Urinary bladder (tissue), 4 donors: Measurements from ENCODE around the gene TOP2A. TPM values are rescaled to one million over a fixed set of nuclear protein-coding genes. Genes with fewer than 3 reads are reported as not detected.

Experiments
- DNase-seq: peaks from one replicate; pipeline ENCODE4 v3.0.0-alpha.2; 2015; ENCODE audit errors: extremely low spot score
- H3K27ac ChIP-seq: one replicate; pipeline ENCODE4 v1.5.1; 2013; ENCODE audit warnings: low read depth, mild to moderate bottlenecking, moderate library complexity
- H3K36me3 ChIP-seq: one replicate; pipeline ENCODE4 v1.6.1; 2013; ENCODE audit warnings: mild to moderate bottlenecking, moderate library complexity; ENCODE audit not compliant: insufficient read depth
- H3K4me1 ChIP-seq: one replicate; pipeline ENCODE4 v1.6.1; 2013; ENCODE audit warnings: mild to moderate bottlenecking, moderate library complexity; ENCODE audit not compliant: insufficient read depth
- H3K4me3 ChIP-seq: one replicate; pipeline ENCODE4 v1.5.1; 2013; ENCODE audit warnings: low read depth, low read length
- WGBS: extraction: QIAGEN DNeasy Blood & Tissue Kit; methylation state at CpG from one replicate; pipeline ENCODE4 v1.1.7; 2013; 5-methylcytosine and 5-hydroxymethylcytosine counted together
- polyA plus RNA-seq: library from polyadenylated mRNA; stranded (reverse); fragments of 200-250 nt; gene quantifications from one replicate; pipeline ENCODE4 v1.2.3, GENCODE V29; 2013
- total RNA-seq: library from RNA; depleted of rRNA; stranded (reverse); fragments of >200 nt; gene quantifications from one replicate; pipeline ENCODE4 v1.2.3, GENCODE V29; 2014
- donor health status: healthy with polysubstance abuse.
- donor health status: healthy.

The TOP2A gene
- total and polyA plus RNA-seq, 2 donors = 1.5 to 105 TPM

DNA sequence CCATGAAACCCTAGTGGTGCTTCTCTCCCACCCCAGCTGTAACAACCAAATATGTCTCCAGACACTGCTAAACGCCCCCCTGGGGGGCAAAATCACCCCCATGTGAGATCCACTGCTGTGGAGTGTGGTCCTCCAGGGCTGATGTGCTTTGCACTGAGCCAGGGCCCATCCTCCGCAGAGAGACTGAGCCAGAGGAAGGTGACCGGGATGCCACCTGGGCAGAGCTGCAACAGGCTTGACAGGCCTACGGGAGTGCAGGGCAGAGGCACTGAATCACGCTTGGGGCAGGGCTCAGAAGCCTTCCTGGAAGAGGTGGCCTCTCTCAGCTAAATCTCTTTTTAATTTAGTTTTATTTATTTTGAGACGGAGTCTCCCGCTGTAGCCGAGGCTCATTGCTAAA lies 57.6 kb downstream of the TOP2A start:
- no peak overlapping the region for H3K4me3 ChIP-seq
- H3K36me3 ChIP-seq = no peaks in the 10 kb centered on the region
- peaks cover 2% of the 10 kb centered on the region for H3K4me1 ChIP-seq
- DNase-seq = no peak
- no peak overlapping the region for H3K27ac ChIP-seq
- 90% methylated on average over 8 of the region's 8 CpGs for WGBS

DNA sequence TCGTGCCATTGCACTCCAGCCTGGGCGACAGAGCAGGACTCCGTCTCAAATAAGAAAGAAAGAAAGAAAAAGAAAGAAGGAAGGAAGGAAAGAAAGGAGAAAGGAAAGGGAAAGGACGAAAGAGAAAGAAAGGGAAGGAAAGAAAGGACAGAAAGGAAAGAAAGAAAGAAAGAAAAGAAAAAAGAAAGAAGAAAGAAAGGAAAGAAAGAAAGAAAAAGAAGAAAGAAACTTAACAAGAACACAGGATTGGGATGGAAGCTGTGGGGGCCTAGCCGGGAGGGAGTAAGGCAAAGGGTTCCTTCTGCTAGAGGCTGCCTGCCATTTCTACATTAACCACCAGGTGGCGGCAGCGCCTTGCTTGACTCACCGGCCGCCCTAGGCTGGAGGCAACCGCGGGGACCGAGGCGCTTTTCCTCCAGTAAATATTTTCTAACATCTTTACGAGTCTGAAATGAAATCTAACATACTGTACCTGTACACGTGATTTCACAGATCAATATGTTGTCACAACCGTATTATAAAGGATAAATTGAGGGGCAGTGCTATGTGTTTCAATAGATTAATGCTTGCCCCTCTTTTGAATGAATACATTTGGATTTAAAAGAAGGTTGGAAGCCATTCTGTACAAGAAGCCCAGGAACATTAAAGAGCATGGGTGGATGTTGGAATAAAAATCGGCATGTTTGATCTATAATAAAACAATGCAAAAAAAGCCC lies 59.2 kb downstream of the TOP2A start:
- Histone ChIP-seq H3K4me1 (peaks cover 2% of the 10 kb centered on the region), H3K27ac (no peak overlapping the region)
- 12% methylated on average over 17 of the region's 17 CpGs for WGBS

GRCh38 chr17:40356990-40357881 lies 60.5 kb downstream of the TOP2A start:
- peaks cover 2% of the 10 kb centered on the region for H3K36me3 ChIP-seq
- H3K4me3 ChIP-seq = no peak overlapping the region
- H3K4me1 ChIP-seq = no peaks in the 10 kb centered on the region
- H3K27ac ChIP-seq = no peak overlapping the region
- no peak for DNase-seq
- WGBS = 58% methylated on average over 19 of the region's 19 CpGs

More for the DNA sequence above, 59.2 kb downstream of the TOP2A start:
- no peaks in the 10 kb centered on the region for H3K36me3 ChIP-seq
- DNase-seq = no peak
- no peak overlapping the region for H3K4me3 ChIP-seq

GRCh38 chr17:40355804-40356758 lies 61.6 kb downstream of the TOP2A start:
- 65% methylated on average over 33 of the region's 33 CpGs for WGBS
- no peak for DNase-seq
- Histone ChIP-seq H3K4me3 (no peak overlapping the region), H3K4me1 (no peaks in the 10 kb centered on the region), H3K27ac (no peak overlapping the region), H3K36me3 (peaks cover 2% of the 10 kb centered on the region)

DNA sequence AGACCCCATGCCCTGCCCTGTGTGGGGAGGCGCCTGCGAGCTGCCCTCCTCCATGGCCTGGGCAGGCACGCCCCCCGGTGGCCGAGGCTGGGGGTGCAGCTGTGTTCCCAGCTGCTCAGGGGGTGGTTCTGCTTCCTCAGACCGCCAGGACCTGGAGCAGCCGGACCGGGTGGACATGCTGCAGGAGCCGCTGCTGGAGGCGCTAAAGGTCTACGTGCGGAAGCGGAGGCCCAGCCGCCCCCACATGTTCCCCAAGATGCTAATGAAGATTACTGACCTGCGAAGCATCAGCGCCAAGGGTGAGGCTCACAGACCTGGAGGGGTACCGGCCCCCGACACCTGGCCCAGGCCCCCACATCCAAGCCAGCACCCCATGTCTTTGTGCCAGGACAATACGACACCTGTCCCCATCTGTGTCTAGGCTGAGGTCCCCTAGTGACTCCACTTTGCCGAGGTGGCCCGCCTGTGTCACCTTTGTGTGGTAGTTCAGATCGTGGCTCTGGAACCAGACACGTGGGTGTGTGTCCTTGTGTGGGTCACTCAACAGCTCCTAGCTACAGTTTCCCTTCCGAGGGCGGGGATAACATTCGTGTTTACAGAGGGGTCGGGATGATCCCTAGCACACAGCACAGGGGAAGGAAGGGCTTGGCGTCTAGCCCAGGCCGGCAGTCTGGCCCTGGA lies 62.4 kb downstream of the TOP2A start:
- DNase-seq = no peak
- H3K36me3 ChIP-seq = peaks cover 2% of the 10 kb centered on the region
- no peaks in the 10 kb centered on the region for H3K4me1 ChIP-seq

DNA sequence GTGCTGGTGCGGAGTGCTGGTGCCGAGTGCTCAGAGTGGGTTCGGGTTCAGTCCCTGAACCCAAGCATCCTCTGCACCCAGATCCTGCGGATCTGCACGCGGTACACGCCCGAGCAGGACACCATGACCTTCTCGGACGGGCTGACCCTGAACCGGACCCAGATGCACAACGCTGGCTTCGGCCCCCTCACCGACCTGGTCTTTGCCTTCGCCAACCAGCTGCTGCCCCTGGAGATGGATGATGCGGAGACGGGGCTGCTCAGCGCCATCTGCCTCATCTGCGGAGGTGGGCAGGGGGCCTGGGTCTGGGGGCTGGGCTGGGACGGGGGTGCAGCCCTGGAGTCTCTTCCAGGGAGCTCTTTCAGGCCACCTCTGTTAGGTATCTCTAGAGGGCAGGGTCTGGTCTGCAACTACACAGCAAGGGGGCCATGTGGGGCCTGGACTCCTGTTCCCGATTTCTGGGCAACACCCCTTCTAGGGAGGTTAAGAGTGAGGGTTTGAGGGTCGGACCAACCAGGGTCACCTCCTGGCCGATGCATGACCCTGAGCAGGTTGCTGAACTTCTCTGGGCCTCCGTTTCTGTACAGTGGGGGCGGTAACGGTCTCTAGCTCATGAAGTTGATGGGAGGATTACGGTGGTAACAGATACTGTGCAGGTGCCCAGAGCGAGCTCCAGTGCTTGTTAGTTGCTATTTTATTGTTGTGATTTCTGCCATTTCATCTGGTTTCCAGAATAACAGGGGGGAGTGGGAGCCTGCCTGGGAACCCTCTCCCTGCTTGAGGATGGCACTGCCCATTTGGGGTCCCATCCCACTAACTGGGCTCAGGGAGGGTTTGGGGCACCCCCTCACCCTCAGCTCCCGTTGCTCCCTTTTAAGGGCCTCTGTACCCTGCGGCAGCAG lies 63.2 kb downstream of the TOP2A start:
- no peak overlapping the region for H3K4me3 ChIP-seq
- 76% methylated on average over 30 of the region's 30 CpGs for WGBS
- DNase-seq = no peak
- H3K27ac ChIP-seq = no peak overlapping the region
- no peaks in the 10 kb centered on the region for H3K4me1 ChIP-seq
- peaks cover 2% of the 10 kb centered on the region for H3K36me3 ChIP-seq

More for the DNA sequence above, 62.4 kb downstream of the TOP2A start:
- WGBS = 43% methylated on average over 29 of the region's 29 CpGs
- Histone ChIP-seq H3K4me3 (no peak overlapping the region), H3K27ac (no peak overlapping the region)

DNA sequence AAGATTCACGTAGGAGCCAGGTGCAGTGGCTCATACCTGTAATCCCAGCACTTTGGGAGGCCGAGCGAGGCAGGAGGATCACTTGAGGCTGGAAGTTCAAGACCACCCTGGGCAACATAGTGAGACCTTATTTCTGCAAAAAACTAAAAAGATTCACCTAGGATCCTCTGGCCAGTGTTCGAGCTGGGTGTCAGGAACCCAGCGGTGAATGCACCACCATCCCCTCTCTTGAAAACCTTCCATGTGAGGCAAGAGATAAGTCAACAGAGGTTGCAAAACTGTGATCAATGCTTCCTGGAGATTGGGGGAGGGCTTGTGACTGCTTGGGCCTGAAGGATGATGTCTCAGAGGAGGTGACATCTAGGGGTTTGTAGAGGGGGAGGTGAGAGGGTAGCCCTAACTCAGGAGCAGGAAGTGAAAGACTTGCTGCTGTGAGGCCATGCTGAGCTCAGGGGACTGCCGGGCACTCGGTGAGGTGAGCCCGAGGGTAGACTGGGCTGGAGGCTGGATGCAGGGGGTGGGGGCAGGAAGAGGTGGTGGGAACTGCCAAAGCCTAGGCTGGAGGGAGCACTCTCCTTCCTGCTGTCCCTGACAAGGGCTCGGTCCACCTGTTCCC lies 64.8 kb downstream of the TOP2A start:
- no peak overlapping the region for H3K27ac ChIP-seq
- peaks cover 2% of the 10 kb centered on the region for H3K36me3 ChIP-seq
- H3K4me3 ChIP-seq = no peak overlapping the region
- 83% methylated on average over 9 of the region's 9 CpGs for WGBS
- H3K4me1 ChIP-seq = no peaks in the 10 kb centered on the region
- no peak for DNase-seq

DNA sequence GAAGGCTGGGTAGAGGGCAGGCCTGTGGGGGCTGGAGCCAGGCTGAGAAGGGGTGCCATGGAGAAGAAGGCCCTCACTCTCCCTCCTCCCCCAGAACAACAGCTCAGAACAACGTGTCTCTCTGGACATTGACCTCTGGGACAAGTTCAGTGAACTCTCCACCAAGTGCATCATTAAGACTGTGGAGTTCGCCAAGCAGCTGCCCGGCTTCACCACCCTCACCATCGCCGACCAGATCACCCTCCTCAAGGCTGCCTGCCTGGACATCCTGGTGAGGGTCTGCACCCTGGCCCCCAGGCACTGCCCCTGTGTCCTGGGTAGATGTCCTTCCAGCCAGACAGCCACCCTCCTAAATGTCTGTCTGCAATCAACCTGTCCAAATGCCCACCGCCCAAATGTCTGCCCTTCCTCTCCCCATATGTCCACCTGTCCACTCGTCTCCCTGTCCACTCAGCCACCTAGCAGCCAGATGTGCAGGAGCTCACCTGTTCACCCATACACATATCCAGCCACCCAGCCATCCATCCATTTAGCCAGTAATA lies 65.4 kb downstream of the TOP2A start:
- Histone ChIP-seq H3K4me3 (no peak overlapping the region), H3K4me1 (peaks cover 1% of the 10 kb centered on the region), H3K27ac (no peak overlapping the region), H3K36me3 (peaks cover 2% of the 10 kb centered on the region)
- DNase-seq = no peak
- WGBS = 82% methylated on average over 7 of the region's 7 CpGs

- Histone ChIP-seq H3K36me3 (peaks cover 2% of the 10 kb centered on the region), H3K4me1 (peaks cover 1% of the 10 kb centered on the region), H3K4me3 (no peak overlapping the region), H3K27ac (no peak overlapping the region)
- no peak for DNase-seq
- 81% methylated on average over 27 of the region's 27 CpGs for WGBS
Observed at GRCh38 chr17:40351359-40352236, 66.1 kb downstream of the TOP2A start.

GRCh38 chr17:40350689-40351358 lies 66.9 kb downstream of the TOP2A start:
- 66% methylated on average over 17 of the region's 17 CpGs for WGBS
- H3K4me1 ChIP-seq = peaks cover 1% of the 10 kb centered on the region
- H3K4me3 ChIP-seq = no peak overlapping the region
- peak; percentile 54 for DNase-seq
- H3K36me3 ChIP-seq = peaks cover 2% of the 10 kb centered on the region
- no peak overlapping the region for H3K27ac ChIP-seq
